HG02571 (cell line): Measurements from ENCODE around the gene ZNF579.
"Not testable (repeated sequence)": the region's sequence is repeated elsewhere in the genome, so short reads cannot be mapped to it uniquely, and the experiment has no call there.

Experiments
- ATAC-seq: cut with Tn5 transposase; IDR thresholded peaks from one replicate; pipeline ENCODE4 v1.9.1; 2021; ENCODE audit warnings: mild to moderate bottlenecking, moderate library complexity; ENCODE audit not compliant: unreplicated experiment

Gene ZNF579

GRCh38 chr19:55542292-55542855 is 38.3 kb downstream of the ZNF579 start:
- ATAC-seq, result no peak

GRCh38 chr19:55541091-55541490 is 39.6 kb downstream of the ZNF579 start:
- ATAC-seq, result no peak

- no peak for ATAC-seq
These were observed 40.0 kb downstream of the ZNF579 start for GRCh38 chr19:55540619-55541018.

GRCh38 chr19:55539090-55539984 is 41.3 kb downstream of the ZNF579 start:
- ATAC-seq, result no peak

GRCh38 chr19:55538132-55538531 is 42.5 kb downstream of the ZNF579 start:
- ATAC-seq, result no peak

- no peak for ATAC-seq
These were observed 42.9 kb downstream of the ZNF579 start for GRCh38 chr19:55537741-55538111.

- ATAC-seq, result no peak
These were observed 43.5 kb downstream of the ZNF579 start, which contains the start of gene SBK2 for GRCh38 chr19:55536951-55537740. SBK2 (minus strand) TSS chr19:55537133; CDS start chr19:55536294, 839 bp downstream.

- ATAC-seq, result no peak
These were observed 44.3 kb downstream of the ZNF579 start for GRCh38 chr19:55536366-55536765.

GRCh38 chr19:55535965-55536350 is 44.7 kb downstream of the ZNF579 start:
- no peak for ATAC-seq

- ATAC-seq, result no peak
These were observed 45.3 kb downstream of the ZNF579 start for GRCh38 chr19:55535173-55535964.

- not testable (repeated sequence) for ATAC-seq
These were observed 46.4 kb downstream of the ZNF579 start for GRCh38 chr19:55534280-55534679.

- ATAC-seq, result no peak
These were observed 49.7 kb downstream of the ZNF579 start for GRCh38 chr19:55530996-55531395.

GRCh38 chr19:55529636-55530234 is 50.9 kb downstream of the ZNF579 start:
- ATAC-seq, result no peak

GRCh38 chr19:55528030-55528803 is 52.4 kb downstream of the ZNF579 start:
- ATAC-seq, result no peak

GRCh38 chr19:55527197-55528029 is 53.2 kb downstream of the ZNF579 start:
- no peak for ATAC-seq
